ENCODE data around the gene ZNF438. TPM values are rescaled to one million over a fixed set of nuclear protein-coding genes. Genes with fewer than 3 reads are reported as not detected.
A peak's percentile ranks its signal among the peaks of the same experiment; 100 is the strongest.

ZNF438 gene
- total and polyA plus RNA-seq, 2 donors (not counting 1 experiment from before 2014, with no cell fraction given): 4.7 to 6.6 TPM

DNA sequence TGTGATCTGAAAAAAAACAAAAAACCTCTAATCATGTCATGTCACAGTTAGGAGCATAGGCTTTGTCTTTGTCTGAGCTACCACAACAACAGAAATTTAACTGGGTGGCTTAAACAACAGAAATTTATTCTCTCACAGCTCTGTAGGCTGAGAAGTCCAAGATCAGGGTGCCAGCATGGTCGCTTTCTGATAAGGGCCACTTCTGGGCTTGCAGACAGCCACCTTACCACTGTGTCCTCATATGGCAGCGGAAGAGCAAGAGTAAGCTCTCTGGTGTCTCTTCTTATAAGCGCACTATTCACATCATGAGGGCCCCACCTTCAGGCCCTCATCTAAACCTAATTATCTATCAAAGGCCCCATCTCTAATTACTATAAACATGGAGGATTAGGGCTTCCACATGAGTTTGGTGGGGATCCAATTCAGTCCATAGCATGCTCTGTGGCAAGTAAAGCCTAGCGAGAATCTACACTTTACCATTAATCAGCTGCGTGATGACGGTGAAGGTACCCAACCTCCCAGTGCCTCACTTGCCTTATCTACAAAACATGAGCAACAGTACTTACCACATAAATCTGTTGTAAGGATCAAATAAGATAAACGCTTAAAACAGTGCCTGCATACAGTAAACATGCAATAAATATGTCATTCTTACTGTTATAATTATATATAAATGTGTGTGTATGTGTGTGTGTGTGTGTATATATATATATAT, 17.3 kb downstream of the ZNF438 start:
- DNase-seq (ENCODE audit: low read depth in 2 of 2): no peak
- Histone ChIP-seq H3K9ac (ENCODE audit: insufficient read depth, low read length) (no peak overlapping the region), H4K20me1 (ENCODE audit: control insufficient read depth, extremely low read depth, insufficient read depth, low read length) (no peaks in the 10 kb centered on the region), H3K4me3 (replicated peaks in 1 of 4; ENCODE audit: control extremely low read depth in 1 of 4, insufficient read depth in 1 of 4, low read depth in 3 of 4, low read length in 4 of 4) (no peak overlapping the region), H3K9me3 (ENCODE audit: control insufficient read depth, insufficient read depth, low read depth, low read length) (no peaks in the 10 kb centered on the region), H3K27ac (ENCODE audit: insufficient read depth, low read length) (no peak overlapping the region), H3K4me1 (ENCODE audit: control insufficient read depth, extremely low read depth, insufficient read depth, low read length) (no peaks in the 10 kb centered on the region), H3K36me3 (ENCODE audit: control insufficient read depth, insufficient read depth, low read length) (no peaks in the 10 kb centered on the region), H2AFZ (ENCODE audit: low read length) (no peak overlapping the region), H3K79me2 (ENCODE audit: control insufficient read depth, insufficient read depth, low read length) (no peaks in the 10 kb centered on the region), H3K4me2 (ENCODE audit: extremely low read depth, insufficient read depth, low read length) (no peak overlapping the region), H3K27me3 (ENCODE audit: control insufficient read depth, insufficient read depth, low read length) (no peaks in the 10 kb centered on the region)
- TF ChIP-seq EZH2 (IDR thresholded peaks at IDR 0.05; ENCODE audit: low read length, missing control alignments): no peak
- TF ChIP-seq, protein P1, sequence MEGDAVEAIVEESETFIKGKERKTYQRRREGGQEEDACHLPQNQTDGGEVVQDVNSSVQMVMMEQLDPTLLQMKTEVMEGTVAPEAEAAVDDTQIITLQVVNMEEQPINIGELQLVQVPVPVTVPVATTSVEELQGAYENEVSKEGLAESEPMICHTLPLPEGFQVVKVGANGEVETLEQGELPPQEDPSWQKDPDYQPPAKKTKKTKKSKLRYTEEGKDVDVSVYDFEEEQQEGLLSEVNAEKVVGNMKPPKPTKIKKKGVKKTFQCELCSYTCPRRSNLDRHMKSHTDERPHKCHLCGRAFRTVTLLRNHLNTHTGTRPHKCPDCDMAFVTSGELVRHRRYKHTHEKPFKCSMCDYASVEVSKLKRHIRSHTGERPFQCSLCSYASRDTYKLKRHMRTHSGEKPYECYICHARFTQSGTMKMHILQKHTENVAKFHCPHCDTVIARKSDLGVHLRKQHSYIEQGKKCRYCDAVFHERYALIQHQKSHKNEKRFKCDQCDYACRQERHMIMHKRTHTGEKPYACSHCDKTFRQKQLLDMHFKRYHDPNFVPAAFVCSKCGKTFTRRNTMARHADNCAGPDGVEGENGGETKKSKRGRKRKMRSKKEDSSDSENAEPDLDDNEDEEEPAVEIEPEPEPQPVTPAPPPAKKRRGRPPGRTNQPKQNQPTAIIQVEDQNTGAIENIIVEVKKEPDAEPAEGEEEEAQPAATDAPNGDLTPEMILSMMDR (conservative IDR thresholded peaks at IDR 0.05 in 1 of 2, IDR thresholded peaks at IDR 0.05 in 1 of 2; ENCODE audit: low read depth in 1 of 2, low read length in 2 of 2): no peak

DNA sequence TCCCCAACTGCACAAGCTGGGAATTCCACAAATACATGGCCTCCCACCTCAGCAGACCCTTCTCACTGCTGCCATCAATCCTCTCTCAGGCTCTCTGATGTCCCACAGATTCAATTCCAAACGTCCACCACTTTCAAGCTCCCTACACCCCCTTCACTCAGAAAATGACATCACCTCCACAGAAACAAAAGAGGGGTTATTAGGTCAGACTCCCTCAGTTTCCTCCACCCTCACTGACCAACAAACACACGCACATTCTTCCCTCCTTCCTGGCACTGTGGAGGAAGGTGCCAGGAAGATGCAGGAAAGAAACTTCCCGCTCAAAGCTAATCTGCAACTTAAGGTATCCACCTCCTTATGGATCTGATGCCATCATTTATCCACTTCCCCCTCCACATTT, 18.3 kb downstream of the ZNF438 start:
- Histone ChIP-seq H4K20me1 (ENCODE audit: control insufficient read depth, extremely low read depth, insufficient read depth, low read length) (no peaks in the 10 kb centered on the region), H3K4me1 (ENCODE audit: control insufficient read depth, extremely low read depth, insufficient read depth, low read length) (peaks cover under 1% of the 10 kb centered on the region), H3K9me3 (ENCODE audit: control insufficient read depth, insufficient read depth, low read depth, low read length) (no peaks in the 10 kb centered on the region), H2AFZ (ENCODE audit: low read length) (no peak overlapping the region), H3K27ac (ENCODE audit: insufficient read depth, low read length) (no peak overlapping the region), H3K36me3 (ENCODE audit: control insufficient read depth, insufficient read depth, low read length) (no peaks in the 10 kb centered on the region), H3K27me3 (ENCODE audit: control insufficient read depth, insufficient read depth, low read length) (no peaks in the 10 kb centered on the region), H3K9ac (ENCODE audit: insufficient read depth, low read length) (no peak overlapping the region), H3K4me2 (ENCODE audit: extremely low read depth, insufficient read depth, low read length) (no peak overlapping the region), H3K4me3 (replicated peaks in 1 of 4; ENCODE audit: control extremely low read depth in 1 of 4, insufficient read depth in 1 of 4, low read depth in 3 of 4, low read length in 4 of 4) (no peak overlapping the region), H3K79me2 (ENCODE audit: control insufficient read depth, insufficient read depth, low read length) (no peaks in the 10 kb centered on the region)
- no peak for DNase-seq (ENCODE audit: low read depth in 2 of 2)
- TF ChIP-seq, protein P1 (conservative IDR thresholded peaks at IDR 0.05 in 1 of 2, IDR thresholded peaks at IDR 0.05 in 1 of 2; ENCODE audit: low read depth in 1 of 2, low read length in 2 of 2): no peak
- no peak for TF ChIP-seq EZH2 (IDR thresholded peaks at IDR 0.05; ENCODE audit: low read length, missing control alignments)

DNA sequence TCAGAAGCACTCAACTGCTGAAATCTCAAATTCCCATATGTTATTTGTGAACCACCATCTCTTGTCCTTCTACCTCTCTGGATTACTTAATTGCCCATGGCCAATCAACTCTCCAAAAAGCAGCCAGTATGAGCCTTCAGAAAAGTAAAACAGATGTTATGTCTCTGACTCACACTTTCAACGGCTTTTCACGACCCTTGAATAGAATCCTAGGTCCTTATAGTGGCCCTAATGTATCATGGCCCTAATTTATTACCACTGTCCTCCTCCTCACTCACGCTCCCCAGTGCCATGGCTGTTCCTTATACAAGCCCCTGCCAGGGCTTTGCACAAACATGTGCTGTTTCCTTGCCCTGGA, 20.0 kb downstream of the ZNF438 start:
- no peaks in the 10 kb centered on the region for H3K27me3 ChIP-seq (ENCODE audit: control insufficient read depth, insufficient read depth, low read length)
- no peaks in the 10 kb centered on the region for H3K9me3 ChIP-seq (ENCODE audit: control insufficient read depth, insufficient read depth, low read depth, low read length)
- DNase-seq (ENCODE audit: low read depth in 2 of 2): peak; percentile 50 to 51
- TF ChIP-seq EZH2 (IDR thresholded peaks at IDR 0.05; ENCODE audit: low read length, missing control alignments): no peak
- no peaks in the 10 kb centered on the region for H4K20me1 ChIP-seq (ENCODE audit: control insufficient read depth, extremely low read depth, insufficient read depth, low read length)
- H3K36me3 ChIP-seq (ENCODE audit: control insufficient read depth, insufficient read depth, low read length): no peaks in the 10 kb centered on the region
- H3K27ac ChIP-seq (ENCODE audit: insufficient read depth, low read length): no peak overlapping the region
- H2AFZ ChIP-seq (ENCODE audit: low read length): no peak overlapping the region
- H3K4me3 ChIP-seq (replicated peaks in 1 of 4; ENCODE audit: control extremely low read depth in 1 of 4, insufficient read depth in 1 of 4, low read depth in 3 of 4, low read length in 4 of 4): no peak overlapping the region
- H3K4me1 ChIP-seq (ENCODE audit: control insufficient read depth, extremely low read depth, insufficient read depth, low read length): peaks cover 3% of the 10 kb centered on the region
- peak overlapping the region; percentile 5 for H3K4me2 ChIP-seq (ENCODE audit: extremely low read depth, insufficient read depth, low read length)
- no peaks in the 10 kb centered on the region for H3K79me2 ChIP-seq (ENCODE audit: control insufficient read depth, insufficient read depth, low read length)
- no peak overlapping the region for H3K9ac ChIP-seq (ENCODE audit: insufficient read depth, low read length)
